DND-41 (cell line): ENCODE measurements around the gene ALDH2.

Source experiments
- EZH2 ChIP-seq: IDR thresholded peaks from 3 replicates; pipeline ENCODE4 v1.6.1; 2012; ENCODE audit warnings: borderline replicate concordance, low read depth, mild to moderate bottlenecking, moderate library complexity, low read length, inconsistent platforms; ENCODE audit not compliant: severe bottlenecking
- TF ChIP-seq, protein P1 (sequence below): IDR thresholded peaks from 2 replicates; pipeline ENCODE4 v1.5.1; 2012; ENCODE audit warnings: borderline replicate concordance, low read length, moderate library complexity, mild to moderate bottlenecking; ENCODE audit not compliant: poor library complexity, severe bottlenecking; ENCODE audit errors: extremely low read depth

DNA sequence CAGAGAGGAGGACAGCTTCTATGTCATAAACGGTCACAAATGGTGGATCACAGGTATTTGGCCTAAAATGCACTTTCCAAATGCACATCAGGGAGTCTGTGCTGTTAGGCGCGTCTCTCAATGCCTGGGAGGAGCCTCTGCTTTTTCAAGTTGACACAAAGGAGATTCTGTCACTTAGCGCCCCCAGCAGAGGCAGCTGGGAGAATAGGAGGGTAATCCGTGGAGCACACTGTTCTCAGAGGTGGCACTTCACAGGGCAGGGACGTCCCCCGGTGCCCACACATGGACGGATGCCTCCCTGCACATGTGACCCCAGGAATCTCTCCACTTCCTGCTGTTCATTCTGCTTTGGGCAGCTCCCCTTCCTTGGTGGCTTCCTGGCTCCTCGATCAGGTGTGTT lies 19.4 kb upstream of the ALDH2 start:
- TF ChIP-seq, protein P1, sequence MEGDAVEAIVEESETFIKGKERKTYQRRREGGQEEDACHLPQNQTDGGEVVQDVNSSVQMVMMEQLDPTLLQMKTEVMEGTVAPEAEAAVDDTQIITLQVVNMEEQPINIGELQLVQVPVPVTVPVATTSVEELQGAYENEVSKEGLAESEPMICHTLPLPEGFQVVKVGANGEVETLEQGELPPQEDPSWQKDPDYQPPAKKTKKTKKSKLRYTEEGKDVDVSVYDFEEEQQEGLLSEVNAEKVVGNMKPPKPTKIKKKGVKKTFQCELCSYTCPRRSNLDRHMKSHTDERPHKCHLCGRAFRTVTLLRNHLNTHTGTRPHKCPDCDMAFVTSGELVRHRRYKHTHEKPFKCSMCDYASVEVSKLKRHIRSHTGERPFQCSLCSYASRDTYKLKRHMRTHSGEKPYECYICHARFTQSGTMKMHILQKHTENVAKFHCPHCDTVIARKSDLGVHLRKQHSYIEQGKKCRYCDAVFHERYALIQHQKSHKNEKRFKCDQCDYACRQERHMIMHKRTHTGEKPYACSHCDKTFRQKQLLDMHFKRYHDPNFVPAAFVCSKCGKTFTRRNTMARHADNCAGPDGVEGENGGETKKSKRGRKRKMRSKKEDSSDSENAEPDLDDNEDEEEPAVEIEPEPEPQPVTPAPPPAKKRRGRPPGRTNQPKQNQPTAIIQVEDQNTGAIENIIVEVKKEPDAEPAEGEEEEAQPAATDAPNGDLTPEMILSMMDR, result no peak
- no peak for TF ChIP-seq EZH2
